H1 (cell line): ENCODE measurements around the gene ZFR. TPM values are rescaled to one million over a fixed set of nuclear protein-coding genes. Genes with fewer than 3 reads are reported as not detected.

Experiments
- CTCF ChIA-PET: fragments of 300-600 bp; sonication (Branson Sonifier 250); formaldehyde crosslinking; loops from one replicate; lab custom pipeline; 2021; ENCODE audit not compliant: partially characterized antibody; lab: Charles Lee
- POLR2A ChIA-PET: fragments of 300-600 bp; sonication (Branson Sonifier 250); formaldehyde crosslinking; loops from one replicate; lab custom pipeline; 2021; ENCODE audit warnings: inconsistent platforms; ENCODE audit not compliant: partially characterized antibody; lab: Charles Lee
- DNase-seq, 2 experiments: peaks; one replicate each; pipeline versions ENCODE4 v3.0.0 to v3.0.0-alpha.2; 2010 to 2022; ENCODE audit warnings: low spot score in 2 of 2, low read depth in 1 of 2, mixed read lengths in 1 of 2
- FAIRE-seq: peaks from 2 replicates; lab custom pipeline; 2011; peaks lifted over from hg19 to GRCh38; lab: Jason Lieb, UNC
- H2AFZ ChIP-seq: 2 replicates; pipeline ENCODE4 v1.8.1; 2012; ENCODE audit warnings: low read length, inconsistent platforms
- H2AK5ac ChIP-seq: 2 replicates; pipeline ENCODE4 v1.6.1; 2013; ENCODE audit warnings: low read depth, low read length
- H2BK120ac ChIP-seq: replicated peaks from 2 replicates; pipeline ENCODE3; 2013; ENCODE audit warnings: low read depth, low read length, inconsistent platforms
- H2BK12ac ChIP-seq: 2 replicates; pipeline ENCODE4 v1.6.1; 2013; ENCODE audit warnings: low read depth, low read length
- H2BK15ac ChIP-seq: 2 replicates; pipeline ENCODE4 v1.6.1; 2013; ENCODE audit warnings: low read length
- H2BK20ac ChIP-seq: 2 replicates; pipeline ENCODE4 v1.6.1; 2013; ENCODE audit warnings: low read length
- H2BK5ac ChIP-seq: 2 replicates; pipeline ENCODE4 v1.6.1; 2013; ENCODE audit warnings: low read depth, low read length
- H3K14ac ChIP-seq: 2 replicates; pipeline ENCODE4 v1.6.1; 2013; ENCODE audit warnings: inconsistent platforms; ENCODE audit not compliant: insufficient read length
- H3K18ac ChIP-seq: 2 replicates; pipeline ENCODE4 v1.6.1; 2013; ENCODE audit warnings: low read length; ENCODE audit errors: extremely low read depth
- H3K23ac ChIP-seq: 2 replicates; pipeline ENCODE4 v1.6.1; 2013; ENCODE audit warnings: inconsistent platforms; ENCODE audit not compliant: insufficient read length
- H3K23me2 ChIP-seq: 2 replicates; pipeline ENCODE4 v1.6.1; 2013; ENCODE audit warnings: low read depth, low read length
- H3K27ac ChIP-seq: 2 replicates; pipeline ENCODE4 v1.6.1; 2011; ENCODE audit warnings: low read depth, low read length, inconsistent platforms
- H3K27me3 ChIP-seq, 4 experiments: replicated peaks in 1 of 4; 1 replicate in 1 of 4; 2 replicates in 3 of 4; pipeline versions ENCODE4 v1.6.1 to v1.8.1; 2011 to 2013; ENCODE audit warnings: low read length in 3 of 4, mild to moderate bottlenecking in 3 of 4, inconsistent platforms in 2 of 4, mixed read lengths in 2 of 4, moderate library complexity in 1 of 4; ENCODE audit not compliant: control insufficient read depth in 3 of 4, insufficient read depth in 3 of 4; ENCODE audit errors: extremely low read depth in 1 of 4
- H3K36me3 ChIP-seq, 4 experiments: 2 replicates each; pipeline versions ENCODE4 v1.6.1 to v1.8.1; 2011 to 2013; ENCODE audit warnings: mild to moderate bottlenecking in 4 of 4, low read length in 3 of 4, moderate library complexity in 2 of 4, control low read depth in 1 of 4, inconsistent platforms in 1 of 4; ENCODE audit not compliant: insufficient read depth in 4 of 4, control insufficient read depth in 2 of 4
- H3K4ac ChIP-seq: replicated peaks from 2 replicates; pipeline ENCODE3; 2013; ENCODE audit warnings: low read length, low read depth, mixed read lengths, inconsistent platforms; ENCODE audit not compliant: insufficient read length
- H3K4me1 ChIP-seq, 4 experiments: replicated peaks in 1 of 4; 1 replicate in 1 of 4; 2 replicates in 3 of 4; pipeline versions ENCODE4 v1.6.1 to v1.8.1; 2011 to 2013; ENCODE audit warnings: low read length in 3 of 4, inconsistent platforms in 2 of 4, mixed read lengths in 1 of 4; ENCODE audit not compliant: insufficient read depth in 4 of 4, control insufficient read depth in 3 of 4
- H3K4me2 ChIP-seq, 2 experiments: 2 replicates each; pipeline versions ENCODE4 v1.6.1 to v1.8.1; 2011 to 2013; ENCODE audit warnings: low read depth in 2 of 2, low read length in 2 of 2, control low read depth in 1 of 2, inconsistent platforms in 1 of 2, mild to moderate bottlenecking in 1 of 2; ENCODE audit not compliant: insufficient read depth in 1 of 2
- H3K4me3 ChIP-seq, 4 experiments: fragments of 200-600, 300-600 bp in 1 of 4; sonication (generic), shearing (Covaris generic), sonication (Bioruptor Twin) in 1 of 4; 2 replicates each; pipeline versions ENCODE4 v1.5.1 to v1.8.1; 2011 to 2016; ENCODE audit warnings: low read length in 4 of 4, low read depth in 3 of 4, control low read depth in 2 of 4, inconsistent platforms in 2 of 4, mild to moderate bottlenecking in 2 of 4, mixed read lengths in 1 of 4, moderate library complexity in 1 of 4; ENCODE audit not compliant: insufficient read depth in 2 of 4; ENCODE audit errors: extremely low read depth in 1 of 4
- H3K56ac ChIP-seq: replicated peaks from 2 replicates; pipeline ENCODE3; 2013; ENCODE audit warnings: low read depth, mild to moderate bottlenecking, mixed read lengths, low read length, inconsistent platforms; ENCODE audit not compliant: insufficient read length
- H3K79me1 ChIP-seq: 2 replicates; pipeline ENCODE4 v1.6.1; 2013; ENCODE audit warnings: low read depth, low read length, control low read depth
- H3K79me2 ChIP-seq, 2 experiments: 2 replicates each; pipeline versions ENCODE4 v1.6.1 to v1.8.1; 2012 to 2013; ENCODE audit warnings: low read length in 2 of 2, mild to moderate bottlenecking in 2 of 2, inconsistent platforms in 1 of 2; ENCODE audit not compliant: insufficient read depth in 2 of 2, control insufficient read depth in 1 of 2
- H3K9ac ChIP-seq, 4 experiments: replicated peaks in 1 of 4; 1 replicate in 1 of 4; 2 replicates in 3 of 4; pipeline versions ENCODE4 v1.6.1 to v1.8.1; 2011 to 2013; ENCODE audit warnings: low read depth in 3 of 4, low read length in 3 of 4, control low read depth in 2 of 4, mild to moderate bottlenecking in 2 of 4, moderate library complexity in 2 of 4, inconsistent platforms in 1 of 4; ENCODE audit errors: extremely low read depth in 1 of 4
- H3K9me3 ChIP-seq, 2 experiments: 2 replicates each; pipeline versions ENCODE4 v1.6.1 to v1.8.1; 2012 to 2013; ENCODE audit warnings: mild to moderate bottlenecking in 2 of 2, moderate library complexity in 2 of 2, control low read depth in 1 of 2, inconsistent platforms in 1 of 2, low read depth in 1 of 2, low read length in 1 of 2, mixed read lengths in 1 of 2; ENCODE audit not compliant: insufficient read depth in 2 of 2
- H4K20me1 ChIP-seq, 2 experiments: replicated peaks in 1 of 2; 2 replicates each; pipeline versions ENCODE3 to v1.8.1; 2011 to 2013; ENCODE audit warnings: inconsistent platforms in 2 of 2, low read length in 2 of 2, mild to moderate bottlenecking in 1 of 2; ENCODE audit not compliant: insufficient read depth in 2 of 2, control insufficient read depth in 1 of 2
- H4K5ac ChIP-seq: 2 replicates; pipeline ENCODE4 v1.6.1; 2013; ENCODE audit warnings: low read length, low read depth, mixed read lengths, inconsistent platforms; ENCODE audit not compliant: insufficient read length
- H4K8ac ChIP-seq: 2 replicates; pipeline ENCODE4 v1.8.0; 2013; ENCODE audit warnings: mild to moderate bottlenecking, moderate library complexity, low read length, inconsistent platforms; ENCODE audit not compliant: insufficient read depth; ENCODE audit errors: extremely low read depth
- H4K91ac ChIP-seq: replicated peaks from 2 replicates; pipeline ENCODE3; 2013; ENCODE audit warnings: low read length, mixed read lengths, inconsistent platforms; ENCODE audit not compliant: insufficient read length
- BCL11A ChIP-seq, 2 experiments: IDR thresholded peaks; one replicate each; pipeline ENCODE4 v1.6.1; 2011; ENCODE audit warnings: low read depth in 2 of 2, low read length in 2 of 2, mild to moderate bottlenecking in 2 of 2
- EZH2 ChIP-seq: fragments of 200-600 bp; sonication (generic); IDR thresholded peaks from 2 replicates; pipeline ENCODE4 v1.7.1; 2012; ENCODE audit warnings: low read depth, mild to moderate bottlenecking, moderate library complexity, low read length, inconsistent platforms; ENCODE audit not compliant: severe bottlenecking
- JUND ChIP-seq: IDR thresholded peaks from 2 replicates; pipeline ENCODE4 v1.6.1; 2011; ENCODE audit warnings: mild to moderate bottlenecking, improper control_type of control experiment, low read length
- KDM1A ChIP-seq: fragments of 200-600, 300-600 bp; sonication (generic); IDR thresholded peaks from 2 replicates; pipeline ENCODE4 v1.7.1; 2016; ENCODE audit warnings: mild to moderate bottlenecking, low read length, borderline replicate concordance
- MAX ChIP-seq: IDR thresholded peaks from 2 replicates; pipeline ENCODE4 v1.6.1; 2012; ENCODE audit warnings: inconsistent platforms
- RAD21 ChIP-seq, 2 experiments: IDR thresholded peaks in 1 of 2; conservative IDR thresholded peaks in 1 of 2; 2 replicates each; pipeline ENCODE4 v1.6.1; 2011; ENCODE audit warnings: low read depth in 2 of 2, low read length in 2 of 2, improper control_type of control experiment in 1 of 2, inconsistent platforms in 1 of 2, mild to moderate bottlenecking in 1 of 2, moderate library complexity in 1 of 2
- RNF2 ChIP-seq: fragments of 200-900, 300-1000 bp; sonication (generic); IDR thresholded peaks from 2 replicates; pipeline ENCODE4 v1.7.1; 2016; ENCODE audit warnings: borderline replicate concordance, low read depth, mild to moderate bottlenecking, antibody characterized with exemption, low read length; ENCODE audit not compliant: poor library complexity, severe bottlenecking; ENCODE audit errors: missing control alignments
- SP4 ChIP-seq: IDR thresholded peaks from 2 replicates; pipeline ENCODE4 v1.6.1; 2012; ENCODE audit warnings: low read length, inconsistent platforms
- WGBS, 2 experiments: shearing (Covaris generic) in 1 of 2; methylation state at CpG; one replicate each; pipeline versions ENCODE4 v1.1.6 to v1.1.7; 2013 to 2015; ENCODE audit warnings: low lambda C conversion rate in 2 of 2, mixed read lengths in 2 of 2, inconsistent platforms in 1 of 2, low coverage in 1 of 2, missing lambda C conversion rate in 1 of 2; ENCODE audit not compliant: insufficient replicate concordance in 2 of 2, insufficient coverage in 1 of 2, insufficient read length in 1 of 2; ENCODE audit errors: extremely low coverage in 1 of 2, missing lambda C conversion rate in 1 of 2; 5-methylcytosine and 5-hydroxymethylcytosine counted together
- polyA plus RNA-seq, 7 experiments: library from polyadenylated mRNA; depleted of rRNA in 3 of 7; stranded (reverse) in 5 of 7; unstranded in 2 of 7; fragments of >200 nt in 5 of 7; fragments of 200-250 nt in 2 of 7; gene quantifications; 1 replicate in 5 of 7; 2 replicates in 1 of 7; 4 replicates in 1 of 7; pipeline versions ENCODE4 v1.2.1 to v1.2.3, GENCODE V29; 2011 to 2013; ENCODE audit warnings: missing spikeins in 2 of 7, mixed read lengths in 2 of 7
- total RNA-seq: library from RNA; stranded (reverse); fragmentation: NEBNext Ultra II Directional; extraction: Animal tissue kit (Norgen Biotek cat#: 25700); gene quantifications from 2 replicates; pipeline ENCODE4 v1.2.1, GENCODE V29; 2021
- TF ChIP-seq, protein P1 (sequence below): IDR thresholded peaks from 2 replicates; pipeline ENCODE4 v1.6.1; 2011; ENCODE audit warnings: low read length, improper control_type of control experiment

Gene ZFR
- total and polyA plus RNA-seq, 2 of the 8 experiments (the other 6 are each of a cell fraction or from before 2014, with no cell fraction given), result 68.8 to 92.7 TPM

GRCh38 chr5:32319392-32319791 lies 125.1 kb downstream of the ZFR start:
- H3K27ac ChIP-seq, result no peak overlapping the region
- no peaks in the 10 kb centered on the region for H4K20me1 ChIP-seq
- H2BK5ac ChIP-seq, result no peak overlapping the region
- H3K23ac ChIP-seq, result no peak overlapping the region
- no peak overlapping the region for H4K5ac ChIP-seq
- no peak overlapping the region for H4K91ac ChIP-seq
- no peak overlapping the region for H3K9ac ChIP-seq
- no peak overlapping the region for H2BK20ac ChIP-seq
- H3K23me2 ChIP-seq, result peaks cover 2% of the 10 kb centered on the region; the same call in 1 of the 2 replicates
- H2BK15ac ChIP-seq, result peak overlapping the region; percentile 9; the same call in 1 of the 2 replicates
- POLR2A ChIA-PET, result interaction anchor here (1.3 to 1.4 kb wide), 2 partner anchors 38 to 145 kb away, joined by 3 read pairs; partner anchors contain the start of gene GOLPH3
- 70% methylated on average over 7 of the region's 7 CpGs; no CpG with 5 or more reads in 1 of the 2 experiments for WGBS, 2 experiments
- H3K18ac ChIP-seq, result 0 out of 2 replicates have a peak overlapping the region, but pooled peaks have one; percentile 9
- H3K9me3 ChIP-seq, result peaks cover 0 to 4% of the 10 kb centered on the region in 2 experiments; a peak in 1 of 4 replicates
- no peak overlapping the region for H3K4me2 ChIP-seq
- H4K8ac ChIP-seq, result peak overlapping the region; percentile 91; the same call in 1 of the 2 replicates
- peak overlapping the region; percentile 39; the same call in 1 of the 2 replicates for H2BK12ac ChIP-seq
- no peak overlapping the region for H3K4me3 ChIP-seq
- CTCF ChIA-PET, result interaction anchor here (0.6 to 9.4 kb wide), 23 partner anchors 10 to 204 kb away, joined by 3 to 87 read pairs (median 3); no protein-coding TSS in a partner anchor
- no peak overlapping the region for H2BK120ac ChIP-seq
- H3K56ac ChIP-seq, result no peak overlapping the region
- H3K79me1 ChIP-seq, result no peaks in the 10 kb centered on the region
- no peak overlapping the region for H2AK5ac ChIP-seq
- no peaks in the 10 kb centered on the region for H3K79me2 ChIP-seq
- DNase-seq, result peak in 1 of 2 experiments; percentile 67
- H3K36me3 ChIP-seq, result no peaks in the 10 kb centered on the region
- H3K4ac ChIP-seq, result no peak overlapping the region
- no peak overlapping the region for H3K14ac ChIP-seq
- H3K27me3 ChIP-seq, result no peaks in the 10 kb centered on the region
- FAIRE-seq, result no peak
- peaks cover 0 to 4% (median 0%) of the 10 kb centered on the region in 4 experiments; a peak in 1 of 7 replicates for H3K4me1 ChIP-seq
- no peak overlapping the region for H2AFZ ChIP-seq
- TF ChIP-seq BCL11A (IDR thresholded peaks at IDR 0.05; ENCODE audit: low read depth in 2 of 2, low read length in 2 of 2) (no peak), JUND (no peak), RNF2 (no peak), MAX (peak; percentile 64; the same call in 1 of the 2 replicates), RAD21 (IDR thresholded peaks at IDR 0.05 in 1 of 2, conservative IDR thresholded peaks at IDR 0.05 in 1 of 2; ENCODE audit: low read depth in 2 of 2, low read length in 2 of 2) (peak; percentile 59 to 73), SP4 (no peak), KDM1A (no peak), EZH2 (no peak)
- TF ChIP-seq, protein P1, sequence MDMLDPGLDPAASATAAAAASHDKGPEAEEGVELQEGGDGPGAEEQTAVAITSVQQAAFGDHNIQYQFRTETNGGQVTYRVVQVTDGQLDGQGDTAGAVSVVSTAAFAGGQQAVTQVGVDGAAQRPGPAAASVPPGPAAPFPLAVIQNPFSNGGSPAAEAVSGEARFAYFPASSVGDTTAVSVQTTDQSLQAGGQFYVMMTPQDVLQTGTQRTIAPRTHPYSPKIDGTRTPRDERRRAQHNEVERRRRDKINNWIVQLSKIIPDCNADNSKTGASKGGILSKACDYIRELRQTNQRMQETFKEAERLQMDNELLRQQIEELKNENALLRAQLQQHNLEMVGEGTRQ, result no peak
